Measurements from ENCODE around the gene GABRE.
"Not testable (repeated sequence)": the region's sequence is repeated elsewhere in the genome, so short reads cannot be mapped to it uniquely, and the experiment has no call there.

The GABRE gene

GRCh38 chrX:151922692-151923091 is 51.8 kb downstream of the GABRE start:
- Mint-ChIP-seq H3K4me1 (ENCODE audit: low read depth) (no peaks in the 10 kb centered on the region), H3K9me3 (no peaks in the 10 kb centered on the region), H3K27ac (no peak overlapping the region), H3K36me3 (ENCODE audit: low read depth) (no peaks in the 10 kb centered on the region), H3K4me3 (no peak overlapping the region), H3K27me3 (ENCODE audit: low read depth) (no peaks in the 10 kb centered on the region)

DNA sequence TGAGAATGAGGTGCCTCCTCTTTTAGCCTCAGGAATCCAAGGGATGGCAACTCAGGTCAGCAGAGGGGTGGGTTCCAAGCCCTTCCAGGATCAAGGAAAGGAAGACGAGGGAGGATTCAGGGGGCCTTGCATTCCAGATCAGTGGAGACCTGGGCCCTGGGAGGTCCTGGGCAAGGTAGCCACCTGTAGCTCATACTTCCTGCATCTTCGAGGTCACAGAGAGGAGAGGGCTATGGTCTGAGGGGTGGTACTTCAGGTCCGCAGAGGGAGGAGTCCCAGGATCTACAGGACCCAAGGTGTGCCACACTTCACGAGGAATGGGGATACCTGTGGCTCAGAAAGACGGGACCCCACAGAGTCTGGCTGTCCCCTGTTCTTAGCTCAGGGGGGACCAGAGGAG is 52.6 kb downstream of the GABRE start:
- Mint-ChIP-seq H3K27ac (no peak overlapping the region), H3K4me1 (ENCODE audit: low read depth) (no peaks in the 10 kb centered on the region), H3K4me3 (no peak overlapping the region), H3K9me3 (no peaks in the 10 kb centered on the region), H3K27me3 (ENCODE audit: low read depth) (no peaks in the 10 kb centered on the region), H3K36me3 (ENCODE audit: low read depth) (no peaks in the 10 kb centered on the region)

DNA sequence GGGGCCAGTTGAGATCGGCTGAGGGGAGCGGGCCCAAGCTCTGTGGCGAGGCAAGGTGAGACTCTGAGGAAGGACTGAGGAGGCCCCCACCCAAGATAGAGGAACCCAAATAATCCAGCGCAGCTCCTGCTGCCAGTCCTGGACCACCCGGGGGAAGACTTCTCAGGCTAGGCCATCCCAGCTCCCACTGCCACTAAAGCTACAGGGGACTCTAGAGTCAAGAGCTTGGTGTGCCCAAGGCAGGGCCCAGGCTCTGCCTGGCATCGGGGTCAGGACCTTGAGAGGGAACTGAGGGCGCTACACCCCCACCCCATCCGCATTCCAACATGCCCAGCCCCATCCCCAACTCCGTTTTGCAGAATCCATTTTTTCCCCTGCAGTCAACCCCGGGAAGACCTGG is 53.2 kb downstream of the GABRE start:
- H3K4me3 Mint-ChIP-seq = no peak overlapping the region
- no peaks in the 10 kb centered on the region for H3K36me3 Mint-ChIP-seq (ENCODE audit: low read depth)
- no peaks in the 10 kb centered on the region for H3K9me3 Mint-ChIP-seq
- H3K4me1 Mint-ChIP-seq (ENCODE audit: low read depth) = no peaks in the 10 kb centered on the region
- no peaks in the 10 kb centered on the region for H3K27me3 Mint-ChIP-seq (ENCODE audit: low read depth)
- no peak overlapping the region for H3K27ac Mint-ChIP-seq

DNA sequence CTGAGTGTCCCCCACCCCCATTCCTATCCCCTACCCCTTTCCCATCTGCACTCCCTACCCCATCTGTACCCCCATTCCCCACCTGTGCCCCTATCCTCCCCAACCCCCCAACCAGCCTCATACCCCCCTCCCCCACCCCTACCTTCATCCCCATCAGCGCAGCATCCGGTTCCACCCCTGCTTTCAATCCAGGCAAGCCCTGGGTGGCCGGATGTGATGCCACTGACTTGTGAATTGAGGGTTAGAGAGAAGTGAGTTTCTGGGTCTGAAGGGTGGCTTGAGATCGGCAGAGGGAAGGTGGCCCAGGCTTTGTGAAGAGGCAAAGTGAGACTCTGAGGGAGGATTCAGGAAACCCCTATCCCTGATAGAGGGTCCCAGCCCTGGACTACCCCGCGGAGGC is 53.9 kb downstream of the GABRE start:
- H3K36me3 Mint-ChIP-seq (ENCODE audit: low read depth) = no peaks in the 10 kb centered on the region
- H3K27me3 Mint-ChIP-seq (ENCODE audit: low read depth) = no peaks in the 10 kb centered on the region
- H3K9me3 Mint-ChIP-seq = no peaks in the 10 kb centered on the region
- H3K27ac Mint-ChIP-seq = no peak overlapping the region
- H3K4me1 Mint-ChIP-seq (ENCODE audit: low read depth) = no peaks in the 10 kb centered on the region
- H3K4me3 Mint-ChIP-seq = no peak overlapping the region

- Mint-ChIP-seq H3K36me3 (ENCODE audit: low read depth) (no peaks in the 10 kb centered on the region), H3K4me1 (ENCODE audit: low read depth) (no peaks in the 10 kb centered on the region), H3K27ac (no peak overlapping the region), H3K4me3 (no peak overlapping the region), H3K9me3 (no peaks in the 10 kb centered on the region), H3K27me3 (ENCODE audit: low read depth) (no peaks in the 10 kb centered on the region)
Observed at GRCh38 chrX:151920101-151920500, 54.4 kb downstream of the GABRE start.

DNA sequence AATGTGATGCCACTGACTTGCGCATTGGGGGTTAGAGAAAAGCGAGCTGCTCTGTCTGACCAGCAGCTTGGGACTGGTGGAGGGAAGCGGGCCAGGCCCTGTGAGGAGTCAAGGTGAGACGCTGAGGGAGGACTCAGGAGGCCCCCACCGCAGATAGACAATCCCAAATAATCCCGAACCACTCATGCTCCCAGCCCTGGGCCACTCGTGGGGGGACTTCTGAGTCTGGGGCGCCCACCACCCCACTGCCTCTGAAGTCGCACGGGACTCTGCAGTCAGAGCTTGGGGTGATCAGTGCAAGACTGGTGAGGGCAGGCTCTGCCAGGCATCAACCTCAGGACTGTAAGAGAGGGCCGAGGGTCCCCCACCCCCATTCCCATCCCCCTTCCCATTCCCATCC is 54.9 kb downstream of the GABRE start:
- no peaks in the 10 kb centered on the region for H3K9me3 Mint-ChIP-seq
- no peak overlapping the region for H3K27ac Mint-ChIP-seq
- no peak overlapping the region for H3K4me3 Mint-ChIP-seq
- no peaks in the 10 kb centered on the region for H3K27me3 Mint-ChIP-seq (ENCODE audit: low read depth)
- H3K4me1 Mint-ChIP-seq (ENCODE audit: low read depth) = no peaks in the 10 kb centered on the region
- no peaks in the 10 kb centered on the region for H3K36me3 Mint-ChIP-seq (ENCODE audit: low read depth)

GRCh38 chrX:151918736-151919135 is 55.7 kb downstream of the GABRE start:
- H3K36me3 Mint-ChIP-seq (ENCODE audit: low read depth); H3K27ac Mint-ChIP-seq; H3K27me3 Mint-ChIP-seq (ENCODE audit: low read depth); H3K4me1 Mint-ChIP-seq (ENCODE audit: low read depth); H3K4me3 Mint-ChIP-seq; H3K9me3 Mint-ChIP-seq: not testable (repeated sequence)

GRCh38 chrX:151912780-151913179 is 61.7 kb downstream of the GABRE start, which contains the start of gene MAGEA4:
Gene MAGEA4 (plus strand): TSS chrX:151912889. CDS start chrX:151923665, 10,776 bp downstream.
- Mint-ChIP-seq H3K4me1 (ENCODE audit: low read depth) (no peaks in the 10 kb centered on the region), H3K9me3 (no peaks in the 10 kb centered on the region), H3K27me3 (ENCODE audit: low read depth) (no peaks in the 10 kb centered on the region), H3K36me3 (ENCODE audit: low read depth) (no peaks in the 10 kb centered on the region), H3K27ac (no peak within 1 kb of the TSS), H3K4me3 (no peak within 1 kb of the TSS)

GRCh38 chrX:151912221-151912620 is 62.3 kb downstream of the GABRE start:
- Mint-ChIP-seq H3K4me3 (no peak overlapping the region), H3K27ac (no peak overlapping the region), H3K27me3 (ENCODE audit: low read depth) (no peaks in the 10 kb centered on the region), H3K9me3 (no peaks in the 10 kb centered on the region), H3K36me3 (ENCODE audit: low read depth) (no peaks in the 10 kb centered on the region), H3K4me1 (ENCODE audit: low read depth) (no peaks in the 10 kb centered on the region)

- Mint-ChIP-seq H3K36me3 (ENCODE audit: low read depth) (no peaks in the 10 kb centered on the region), H3K27ac (no peak overlapping the region), H3K9me3 (no peaks in the 10 kb centered on the region), H3K4me3 (no peak overlapping the region), H3K4me1 (ENCODE audit: low read depth) (no peaks in the 10 kb centered on the region), H3K27me3 (ENCODE audit: low read depth) (no peaks in the 10 kb centered on the region)
Observed at GRCh38 chrX:151904989-151905388, 69.5 kb downstream of the GABRE start.

Data from T-helper 1 cell treated with Interleukin-12 subunit alpha and Interleukin-12 subunit beta and Interleukin-4 antibody, amounts not matched to agents 30 μg/mL and 1 μg/mL, for 36 hours (primary cell).